ENCODE data around the gene TPX2. TPM values are rescaled to one million over a fixed set of nuclear protein-coding genes. Genes with fewer than 3 reads are reported as not detected.

The TPX2 gene
- total and polyA plus RNA-seq, 3 donors from 2014 or later: 39.7 to 74.6 (median 52.5) TPM

DNA sequence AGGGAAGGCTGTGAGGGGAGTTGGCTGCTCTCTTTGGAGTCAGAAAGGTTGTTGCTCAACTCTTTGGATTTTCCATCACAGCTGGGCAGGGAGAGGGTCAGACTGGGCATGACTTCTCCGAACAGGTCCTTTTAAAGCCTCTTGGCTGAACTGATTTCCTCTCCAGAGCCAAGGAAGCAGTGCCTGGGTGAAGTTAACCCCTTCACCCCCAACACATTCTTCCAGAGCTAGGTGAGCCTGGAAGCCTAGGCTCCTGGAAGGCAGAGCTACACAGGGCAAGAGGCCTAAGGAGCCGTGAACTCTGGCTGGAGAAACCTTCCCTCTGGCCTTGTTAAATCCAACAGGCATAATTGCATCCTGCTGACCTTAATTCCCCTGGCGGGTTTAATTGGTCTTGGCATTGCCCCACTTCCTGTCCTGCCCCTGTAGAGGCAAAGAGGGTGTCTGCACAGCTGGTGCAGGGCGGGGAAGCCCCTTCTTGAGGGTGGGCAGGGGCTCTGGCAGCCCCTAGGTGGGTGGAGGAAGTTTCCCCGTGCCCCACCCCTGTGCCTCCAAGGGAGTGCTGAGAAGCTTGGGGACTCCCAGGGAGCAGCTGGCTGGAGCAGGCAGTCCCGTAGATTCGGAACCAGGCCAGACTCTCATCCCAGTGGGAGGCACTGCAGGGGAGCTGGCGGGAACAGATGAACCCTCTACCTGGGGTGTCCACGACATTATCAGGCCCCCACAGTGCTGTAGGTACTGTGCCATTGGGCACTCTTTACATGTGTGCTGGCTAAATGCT lies 76.5 kb downstream of the TPX2 start:
- intact Hi-C loops (cut with DNase I; ENCODE audit: low total_unique reads): no loop called here
- no peaks in the 10 kb centered on the region for H3K27me3 ChIP-seq
- no peaks in the 10 kb centered on the region for H3K9me3 ChIP-seq
- no peak for DNase-seq
- no peak overlapping the region for H3K4me3 ChIP-seq
- H3K36me3 ChIP-seq (ENCODE audit: low read depth, missing control alignments): no peaks in the 10 kb centered on the region
- H3K27ac ChIP-seq: no peak overlapping the region
- WGBS, 2 donors: 36 to 50% methylated on average over 4 to 9 of the region's 9 CpGs
- H3K4me1 ChIP-seq: peaks cover 14% of the 10 kb centered on the region
- TF ChIP-seq, protein P1, sequence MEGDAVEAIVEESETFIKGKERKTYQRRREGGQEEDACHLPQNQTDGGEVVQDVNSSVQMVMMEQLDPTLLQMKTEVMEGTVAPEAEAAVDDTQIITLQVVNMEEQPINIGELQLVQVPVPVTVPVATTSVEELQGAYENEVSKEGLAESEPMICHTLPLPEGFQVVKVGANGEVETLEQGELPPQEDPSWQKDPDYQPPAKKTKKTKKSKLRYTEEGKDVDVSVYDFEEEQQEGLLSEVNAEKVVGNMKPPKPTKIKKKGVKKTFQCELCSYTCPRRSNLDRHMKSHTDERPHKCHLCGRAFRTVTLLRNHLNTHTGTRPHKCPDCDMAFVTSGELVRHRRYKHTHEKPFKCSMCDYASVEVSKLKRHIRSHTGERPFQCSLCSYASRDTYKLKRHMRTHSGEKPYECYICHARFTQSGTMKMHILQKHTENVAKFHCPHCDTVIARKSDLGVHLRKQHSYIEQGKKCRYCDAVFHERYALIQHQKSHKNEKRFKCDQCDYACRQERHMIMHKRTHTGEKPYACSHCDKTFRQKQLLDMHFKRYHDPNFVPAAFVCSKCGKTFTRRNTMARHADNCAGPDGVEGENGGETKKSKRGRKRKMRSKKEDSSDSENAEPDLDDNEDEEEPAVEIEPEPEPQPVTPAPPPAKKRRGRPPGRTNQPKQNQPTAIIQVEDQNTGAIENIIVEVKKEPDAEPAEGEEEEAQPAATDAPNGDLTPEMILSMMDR (IDR thresholded peaks at IDR 0.05): no peak
- TF ChIP-seq POLR2A (IDR thresholded peaks at IDR 0.05): no peak

DNA sequence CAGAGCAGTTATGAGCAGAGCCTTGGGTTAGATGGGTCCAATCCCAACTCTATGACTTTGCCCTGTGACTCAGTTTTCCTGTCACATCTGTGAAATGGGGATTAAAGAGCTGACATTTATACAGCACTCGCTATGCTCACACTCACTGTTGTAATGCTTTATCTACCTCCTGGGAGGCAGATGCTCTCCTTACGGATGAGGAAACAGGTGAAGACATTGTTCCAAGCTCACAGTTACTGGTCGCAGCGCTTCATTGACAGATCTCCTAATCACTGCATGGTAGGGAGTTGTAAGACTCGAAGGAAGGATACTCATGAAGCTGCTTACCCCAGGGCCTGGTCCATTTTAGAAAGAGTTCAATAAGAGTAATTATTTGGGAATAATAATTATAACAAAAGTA lies 77.1 kb downstream of the TPX2 start:
- 93 to 98% methylated on average over 5 of the region's 5 CpGs for WGBS, 2 donors
- Histone ChIP-seq H3K36me3 (ENCODE audit: low read depth, missing control alignments) (no peaks in the 10 kb centered on the region), H3K4me1 (peaks cover 14% of the 10 kb centered on the region), H3K9me3 (no peaks in the 10 kb centered on the region), H3K4me3 (no peak overlapping the region), H3K27ac (no peak overlapping the region), H3K27me3 (no peaks in the 10 kb centered on the region)
- TF ChIP-seq, protein P1 (IDR thresholded peaks at IDR 0.05): no peak
- TF ChIP-seq POLR2A (IDR thresholded peaks at IDR 0.05): no peak
- DNase-seq: no peak
- intact Hi-C loops (cut with DNase I; ENCODE audit: low total_unique reads): no loop called here

DNA sequence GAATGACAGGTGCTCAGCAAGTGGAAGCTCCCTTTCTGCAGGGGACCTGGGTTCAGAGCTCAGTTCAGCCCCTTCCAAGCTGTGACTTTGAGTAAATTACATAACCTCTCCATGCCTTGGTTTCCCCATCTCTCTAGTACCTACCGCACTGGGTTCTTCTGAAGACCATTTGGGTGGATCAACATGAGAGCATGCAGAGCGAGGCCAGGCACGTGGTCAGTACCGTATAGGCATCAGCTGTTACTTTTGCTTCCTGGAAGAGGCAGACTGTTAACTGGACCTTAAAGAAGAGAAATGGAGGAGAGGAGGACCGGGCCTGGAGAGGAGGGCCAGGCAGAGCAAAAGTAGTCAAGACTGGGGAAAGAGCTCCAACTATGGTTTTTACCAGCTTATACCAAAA lies 78.4 kb downstream of the TPX2 start:
- peaks cover 8% of the 10 kb centered on the region for H3K4me1 ChIP-seq
- H3K27me3 ChIP-seq: no peaks in the 10 kb centered on the region
- no peak overlapping the region for H3K27ac ChIP-seq
- DNase-seq: no peak
- intact Hi-C loops (cut with DNase I; ENCODE audit: low total_unique reads): no loop called here
- TF ChIP-seq, protein P1 (IDR thresholded peaks at IDR 0.05): no peak
- TF ChIP-seq POLR2A (IDR thresholded peaks at IDR 0.05): no peak
- no peak overlapping the region for H3K4me3 ChIP-seq
- no peaks in the 10 kb centered on the region for H3K9me3 ChIP-seq
- H3K36me3 ChIP-seq (ENCODE audit: low read depth, missing control alignments): no peaks in the 10 kb centered on the region
- WGBS, 2 donors: 92 to 98% methylated on average over 5 of the region's 5 CpGs

DNA sequence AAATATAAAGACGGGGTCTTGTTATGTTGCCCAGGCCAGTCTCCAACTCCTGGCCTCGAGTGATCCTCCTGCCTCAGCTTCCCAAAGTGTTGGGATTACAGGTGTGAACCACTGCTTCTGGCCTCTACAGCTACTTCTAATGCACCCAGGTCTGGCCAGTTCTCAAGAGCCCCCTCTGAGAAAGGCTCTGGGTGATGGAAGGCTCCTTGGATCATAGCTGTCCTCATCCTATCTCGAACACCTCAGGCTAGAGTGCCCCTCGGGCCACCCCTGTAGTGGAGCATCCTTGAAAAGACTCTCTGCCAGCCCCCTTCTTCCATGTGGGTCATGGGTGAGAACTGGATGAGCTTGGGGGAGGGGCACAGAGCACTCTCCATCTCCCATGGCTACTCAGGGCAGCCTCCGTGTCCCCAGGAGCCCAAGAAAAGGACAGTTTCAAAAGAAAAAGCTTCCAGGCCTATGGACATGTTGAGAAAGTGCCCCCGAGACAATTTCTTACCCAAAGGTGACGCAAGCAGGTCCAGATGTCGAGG lies 79.4 kb downstream of the TPX2 start:
- no peaks in the 10 kb centered on the region for H3K27me3 ChIP-seq
- H3K9me3 ChIP-seq: no peaks in the 10 kb centered on the region
- no peak for DNase-seq
- peaks cover 15% of the 10 kb centered on the region for H3K4me1 ChIP-seq
- TF ChIP-seq, protein P1 (IDR thresholded peaks at IDR 0.05): no peak
- no peak for TF ChIP-seq POLR2A (IDR thresholded peaks at IDR 0.05)
- no peak overlapping the region for H3K4me3 ChIP-seq
- H3K27ac ChIP-seq: no peak overlapping the region
- intact Hi-C loops (cut with DNase I; ENCODE audit: low total_unique reads): no loop called here
- H3K36me3 ChIP-seq (ENCODE audit: low read depth, missing control alignments): no peaks in the 10 kb centered on the region
- 77 to 79% methylated on average over 7 to 8 of the region's 8 CpGs for WGBS, 2 donors
